GM13976 (cell line): ENCODE results near the gene TYW1.
"Not testable (repeated sequence)": the region's sequence is repeated elsewhere in the genome, so short reads cannot be mapped to it uniquely, and the experiment has no call there.

Experiments
- DNase-seq: peaks from one replicate; pipeline ENCODE4 v3.0.0; 2012; ENCODE audit warnings: low spot score
- CTCF ChIP-seq: IDR thresholded peaks from 2 replicates; pipeline ENCODE4 v1.5.1; 2012; ENCODE audit warnings: borderline replicate concordance, mild to moderate bottlenecking; ENCODE audit not compliant: insufficient read depth; ENCODE audit errors: extremely low read depth, missing control alignments, control extremely low read depth
- in situ Hi-C: fragments of 300-500 bp; cut with MboI; formaldehyde crosslinking; loops from one replicate; pipeline ENCODE4 v1.12.0; 2022; ENCODE audit warnings: low sequenced_read_pairs, mixed read lengths, inconsistent platforms; ENCODE audit not compliant: unreplicated experiment

Gene TYW1

GRCh38 chr7:67251986-67252558, 255.4 kb downstream of the TYW1 start:
- TF ChIP-seq CTCF = no peak
- DNase-seq = no peak

GRCh38 chr7:67255076-67255475, 258.4 kb downstream of the TYW1 start:
- in situ Hi-C loops, DNase-seq: not testable (repeated sequence)

More at GRCh38 chr7:67251986-67252558, 255.4 kb downstream of the TYW1 start:
- in situ Hi-C loops = no loop called here

GRCh38 chr7:67257779-67258178, 261.1 kb downstream of the TYW1 start:
- DNase-seq, in situ Hi-C loops: not testable (repeated sequence)

GRCh38 chr7:67259363-67259762, 262.7 kb downstream of the TYW1 start:
- DNase-seq, in situ Hi-C loops: not testable (repeated sequence)

GRCh38 chr7:67260166-67260586, 263.5 kb downstream of the TYW1 start:
- DNase-seq, in situ Hi-C loops: not testable (repeated sequence)

- in situ Hi-C loops, DNase-seq: not testable (repeated sequence)
Observed at GRCh38 chr7:67264000-67264399, 267.4 kb downstream of the TYW1 start.

GRCh38 chr7:67266070-67266469, 269.4 kb downstream of the TYW1 start:
- in situ Hi-C loops, DNase-seq: not testable (repeated sequence)

GRCh38 chr7:67267914-67268313, 271.3 kb downstream of the TYW1 start:
- no peak for DNase-seq
- in situ Hi-C loops = no loop called here
- TF ChIP-seq CTCF = no peak

GRCh38 chr7:67269916-67270315, 273.3 kb downstream of the TYW1 start:
- in situ Hi-C loops, DNase-seq: not testable (repeated sequence)
